GM12878 (cell line): ENCODE data around the gene IGHMBP2. TPM values are rescaled to one million over a fixed set of nuclear protein-coding genes. Genes with fewer than 3 reads are reported as not detected.

Experiments used
- ATAC-seq: fragments of 200-7000 bp; cut with Tn5 transposase; 3 replicates; pipeline ENCODE4 v1.9.1; 2020; ENCODE audit warnings: mild to moderate bottlenecking, moderate library complexity
- BruUV-seq: library from RNA; stranded (reverse); fragments of 400-500 nt; replicated peaks from 2 replicates; lab custom pipeline; 2021; lab: Mats Ljungman, UMichigan
- CTCF ChIA-PET: fragments of 300-600 bp; sonication (Branson Sonifier 250); formaldehyde crosslinking; extraction: SDS; loops from one replicate; lab custom pipeline; 2021; ENCODE audit warnings: inconsistent platforms; lab: Yijun Ruan, JAX
- POLR2A ChIA-PET: fragments of 350-600 bp; formaldehyde crosslinking; extraction: SDS; loops from one replicate; lab custom pipeline; 2021; ENCODE audit warnings: inconsistent platforms; lab: Charles Lee
- RAD21 ChIA-PET: fragments of 300-600 bp; sonication (Branson Sonifier 250); formaldehyde crosslinking; loops from one replicate; lab custom pipeline; 2023; ENCODE audit warnings: antibody characterized with exemption; ENCODE audit not compliant: unreplicated experiment; lab: Charles Lee
- SMC1A ChIA-PET: fragments of 300-600 bp; sonication (Branson Sonifier 250); formaldehyde crosslinking; loops from one replicate; lab custom pipeline; 2023; ENCODE audit not compliant: unreplicated experiment, uncharacterized antibody; lab: Charles Lee
- DNase-seq: peaks from one replicate; pipeline ENCODE4 v3.0.0-alpha.2; 2011; ENCODE audit warnings: low read depth, low spot score
- FAIRE-seq: peaks from 3 replicates; lab custom pipeline; 2011; peaks lifted over from hg19 to GRCh38; lab: Jason Lieb, UNC
- H2AFZ ChIP-seq: 2 replicates; pipeline ENCODE4 v1.6.0; 2011; ENCODE audit warnings: low read depth, low read length, control low read depth; ENCODE audit not compliant: control insufficient read depth
- H3K27ac ChIP-seq: 2 replicates; pipeline ENCODE4 v1.5.1; 2011; ENCODE audit warnings: control low read depth; ENCODE audit not compliant: control insufficient read depth, insufficient read depth
- H3K27me3 ChIP-seq, 2 experiments: replicated peaks in 1 of 2; 2 replicates each; pipeline versions ENCODE4 v1.6.0 to v1.6.1; 2011; ENCODE audit warnings: low read length in 1 of 2; ENCODE audit not compliant: control insufficient read depth in 2 of 2, insufficient read depth in 2 of 2
- H3K36me3 ChIP-seq, 2 experiments: 2 replicates each; pipeline ENCODE4 v1.5.1; 2011; ENCODE audit warnings: low read length in 1 of 2; ENCODE audit not compliant: control insufficient read depth in 2 of 2, insufficient read depth in 2 of 2
- H3K4me1 ChIP-seq: 2 replicates; pipeline ENCODE4 v1.6.1; 2011; ENCODE audit warnings: mild to moderate bottlenecking, low read length, moderate library complexity, mixed read lengths; ENCODE audit not compliant: control insufficient read depth, insufficient read depth
- H3K4me2 ChIP-seq: 2 replicates; pipeline ENCODE4 v1.6.0; 2011; ENCODE audit warnings: control low read depth; ENCODE audit not compliant: control insufficient read depth, insufficient read depth
- H3K4me3 ChIP-seq: fragments of 200-600 bp; sonication (generic); 2 replicates; pipeline ENCODE4 v1.5.1; 2016
- H3K79me2 ChIP-seq: 2 replicates; pipeline ENCODE4 v1.6.0; 2011; ENCODE audit warnings: low read length; ENCODE audit not compliant: control insufficient read depth, insufficient read depth
- H3K9ac ChIP-seq: 2 replicates; pipeline ENCODE4 v1.8.0; 2011; ENCODE audit warnings: low read length, control low read depth, mixed read lengths; ENCODE audit not compliant: control insufficient read depth, insufficient read depth
- H3K9me3 ChIP-seq: replicated peaks from 3 replicates; pipeline ENCODE4 v1.5.1; 2011; ENCODE audit warnings: mild to moderate bottlenecking, low read length; ENCODE audit not compliant: control insufficient read depth, insufficient read depth
- H4K20me1 ChIP-seq: 2 replicates; pipeline ENCODE4 v1.6.0; 2011; ENCODE audit not compliant: control insufficient read depth, insufficient read depth
- CREM ChIP-seq: IDR thresholded peaks from 2 replicates; pipeline ENCODE4 v1.6.1; 2014; ENCODE audit warnings: antibody characterized with exemption, low read depth
- CUX1 ChIP-seq: IDR thresholded peaks from 2 replicates; pipeline ENCODE4 v1.6.1; 2012; ENCODE audit warnings: improper control_type of control experiment, low read depth, low read length; ENCODE audit not compliant: insufficient replicate concordance
- SP1 ChIP-seq: IDR thresholded peaks from one replicate; pipeline ENCODE4 v1.6.1; 2011; ENCODE audit warnings: low read depth, low read length
- TCF3 ChIP-seq: IDR thresholded peaks from 2 replicates; pipeline ENCODE4 v1.6.1; 2012; ENCODE audit warnings: low read depth, mild to moderate bottlenecking, low read length, borderline replicate concordance; ENCODE audit not compliant: insufficient read depth
- WGBS: methylation state at CpG from one replicate; pipeline ENCODE4 v1.1.6; 2016; ENCODE audit warnings: low lambda C conversion rate; ENCODE audit not compliant: insufficient replicate concordance, insufficient coverage; ENCODE audit errors: missing lambda C conversion rate; 5-methylcytosine and 5-hydroxymethylcytosine counted together
- in situ Hi-C: fragments of 300-500 bp; cut with MboI; formaldehyde crosslinking; loops from 9 replicates; pipeline ENCODE4 v1.14.3; 2018; ENCODE audit warnings: mixed read lengths
- intact Hi-C: fragments of 100-400 bp; cut with micrococcal nuclease; formaldehyde crosslinking; loops from one replicate; pipeline ENCODE4 v1.14.2; 2022; ENCODE audit not compliant: unreplicated experiment
- polyA plus RNA-seq, 11 experiments: library from polyadenylated mRNA; depleted of rRNA in 4 of 11; unstranded in 6 of 11; stranded (reverse) in 5 of 11; fragments of >200 nt; fragmentation: Nextera tagmentation in 4 of 11; fragmentation: Illumina TruSeq in 1 of 11; extraction: Ambion mirVana in 4 of 11; extraction: Trizol in 1 of 11; gene quantifications; 1 replicate in 1 of 11; 2 replicates in 10 of 11; pipeline versions ENCODE4 v1.2.1 to v1.2.3, GENCODE V29; 2011 to 2016; ENCODE audit warnings: inconsistent platforms in 2 of 11, missing spikeins in 2 of 11, low read depth in 1 of 11
- total RNA-seq, 4 experiments: library from RNA; depleted of rRNA in 3 of 4; stranded (reverse); fragments of >200 nt in 3 of 4; fragmentation: Illumina TruSeq in 1 of 4; extraction: Trizol in 1 of 4; gene quantifications; 2 replicates each; pipeline versions ENCODE4 v1.2.1 to v1.2.3, GENCODE V29; 2013 to 2021

The IGHMBP2 gene
- total and polyA plus RNA-seq, 10 of the 15 experiments (the other 5 are each of a cell fraction or from before 2014, with no cell fraction given): 1.4 to 20.1 (median 11.2) TPM

- no peaks in the 10 kb centered on the region for H3K79me2 ChIP-seq
- no peak overlapping the region for H2AFZ ChIP-seq
- no peak overlapping the region for H3K27ac ChIP-seq
- H3K9ac ChIP-seq: no peak overlapping the region
- ChIA-PET CTCF (no interaction called here), RAD21 (no interaction called here), SMC1A (no interaction called here), POLR2A (no interaction called here)
- no peaks in the 10 kb centered on the region; the same call in 1 of the 2 replicates for H3K4me1 ChIP-seq
- intact Hi-C loops: no loop called here
- no peaks in the 10 kb centered on the region for H3K27me3 ChIP-seq
- ATAC-seq: no peak
- no peak for DNase-seq
- WGBS: 85% methylated on average over 17 of the region's 17 CpGs
- BruUV-seq: no TSS peak
- no peaks in the 10 kb centered on the region for H3K9me3 ChIP-seq
- TF ChIP-seq SP1: no peak
- TF ChIP-seq CUX1: no peak
- no peak for TF ChIP-seq TCF3
- TF ChIP-seq CREM: no peak
- H4K20me1 ChIP-seq: no peaks in the 10 kb centered on the region
- no peak overlapping the region for H3K4me2 ChIP-seq
- H3K36me3 ChIP-seq: peaks cover 2 to 24% of the 10 kb centered on the region in 2 experiments; a peak in 3 of 4 replicates
- H3K4me3 ChIP-seq: no peak overlapping the region
- in situ Hi-C loops: no loop called here
- FAIRE-seq: no peak
Observed at GRCh38 chr11:68938816-68939582, 35.3 kb downstream of the IGHMBP2 start.
